Esophagus (tissue), 2 donors: ENCODE measurements around the gene SNX9. TPM values are rescaled to one million over a fixed set of nuclear protein-coding genes. Genes with fewer than 3 reads are reported as not detected.

Experiments used
- H3K27ac ChIP-seq, 2 donors: one replicate each; pipeline ENCODE4 v1.5.1; 2013; ENCODE audit warnings: low read depth in 2 of 2, mild to moderate bottlenecking in 2 of 2, inconsistent platforms in 1 of 2, low read length in 1 of 2, moderate library complexity in 1 of 2
- H3K27me3 ChIP-seq, 2 donors: one replicate each; pipeline ENCODE4 v1.6.1; 2013; ENCODE audit warnings: low read length in 2 of 2, control low read depth in 1 of 2, mild to moderate bottlenecking in 1 of 2; ENCODE audit not compliant: insufficient read depth in 2 of 2, control insufficient read depth in 1 of 2
- H3K36me3 ChIP-seq, 2 donors: one replicate each; pipeline ENCODE4 v1.6.1; 2013; ENCODE audit warnings: low read length in 1 of 2; ENCODE audit not compliant: control insufficient read depth in 2 of 2, insufficient read depth in 2 of 2
- H3K4me1 ChIP-seq, 2 donors: one replicate each; pipeline ENCODE4 v1.6.1; 2013; ENCODE audit warnings: low read length in 1 of 2; ENCODE audit not compliant: control insufficient read depth in 2 of 2, insufficient read depth in 2 of 2
- H3K4me3 ChIP-seq, 2 donors: one replicate each; pipeline ENCODE4 v1.5.1; 2013; ENCODE audit warnings: low read length in 2 of 2, mild to moderate bottlenecking in 2 of 2, low read depth in 1 of 2, moderate library complexity in 1 of 2
- H3K9me3 ChIP-seq, 2 donors: one replicate each; pipeline ENCODE4 v1.6.1; 2013; ENCODE audit warnings: mild to moderate bottlenecking in 2 of 2, low read depth in 1 of 2, low read length in 1 of 2, moderate library complexity in 1 of 2; ENCODE audit not compliant: control insufficient read depth in 2 of 2, insufficient read depth in 1 of 2
- WGBS, 2 donors: extraction: QIAGEN DNeasy Blood & Tissue Kit; methylation state at CpG; one replicate each; pipeline ENCODE4 v1.1.7; 2013; 5-methylcytosine and 5-hydroxymethylcytosine counted together
- polyA plus RNA-seq, 2 donors: library from polyadenylated mRNA; stranded (reverse); fragments of 200-250 nt; gene quantifications; one replicate each; pipeline ENCODE4 v1.2.3, GENCODE V29; 2013
- donor health status: healthy with polysubstance abuse.
- donor health status: Bipolar disorder and iron deficiency.

SNX9 gene
- 10 to 100 TPM; 27.8 to 78.0 TPM for polyA plus RNA-seq

- WGBS, 2 donors = 0 to 1% methylated on average over 58 to 92 of the region's 92 CpGs
- Histone ChIP-seq H3K9me3 (no peaks in the 10 kb centered on the region), H3K27ac (peak within 1 kb of the TSS; percentile 77 to 93), H3K4me3 (peak within 1 kb of the TSS; percentile 80 to 88), H3K4me1 (peaks cover 0 to 4% of the 10 kb centered on the region in 2 donors), H3K36me3 (no peaks in the 10 kb centered on the region), H3K27me3 (no peaks in the 10 kb centered on the region)
Measured at GRCh38 chr6:157823001-157823527, at the start of gene SNX9. SNX9 (plus strand) TSS chr6:157823246; CDS start chr6:157823435, 189 bp downstream.

GRCh38 chr6:157773248-157773773 lies 49.7 kb upstream of the SNX9 start:
- WGBS, 2 donors = 58 to 66% methylated on average over 10 of the region's 10 CpGs
- Histone ChIP-seq H3K9me3 (no peaks in the 10 kb centered on the region), H3K4me1 (no peaks in the 10 kb centered on the region), H3K36me3 (no peaks in the 10 kb centered on the region), H3K27ac (no peak overlapping the region), H3K4me3 (no peak overlapping the region), H3K27me3 (no peaks in the 10 kb centered on the region)

- WGBS, 2 donors = 73 to 75% methylated on average over 17 of the region's 17 CpGs
Measured at GRCh38 chr6:157774153-157775135, 48.6 kb upstream of the SNX9 start.

GRCh38 chr6:157775376-157775775 lies 47.7 kb upstream of the SNX9 start:
- H3K27me3 ChIP-seq = no peaks in the 10 kb centered on the region
- H3K27ac ChIP-seq = no peak overlapping the region
- 71 to 76% methylated on average over 3 of the region's 3 CpGs for WGBS, 2 donors
- no peaks in the 10 kb centered on the region for H3K9me3 ChIP-seq
- no peak overlapping the region for H3K4me3 ChIP-seq
- H3K36me3 ChIP-seq = no peaks in the 10 kb centered on the region
- H3K4me1 ChIP-seq = no peaks in the 10 kb centered on the region

More at GRCh38 chr6:157774153-157775135, 48.6 kb upstream of the SNX9 start:
- H3K27me3 ChIP-seq = no peaks in the 10 kb centered on the region
- H3K4me3 ChIP-seq = no peak overlapping the region
- no peaks in the 10 kb centered on the region for H3K4me1 ChIP-seq
- H3K27ac ChIP-seq = no peak overlapping the region
- no peaks in the 10 kb centered on the region for H3K36me3 ChIP-seq
- H3K9me3 ChIP-seq = no peaks in the 10 kb centered on the region

- Histone ChIP-seq H3K27me3 (no peaks in the 10 kb centered on the region), H3K36me3 (no peaks in the 10 kb centered on the region), H3K4me1 (no peaks in the 10 kb centered on the region), H3K27ac (no peak overlapping the region), H3K4me3 (no peak overlapping the region), H3K9me3 (no peaks in the 10 kb centered on the region)
- WGBS, 2 donors = 95% methylated on average over 4 of the region's 4 CpGs
Measured at GRCh38 chr6:157777344-157777743, 45.7 kb upstream of the SNX9 start.

GRCh38 chr6:157778719-157779118 lies 44.3 kb upstream of the SNX9 start:
- H3K4me1 ChIP-seq = no peaks in the 10 kb centered on the region
- no peaks in the 10 kb centered on the region for H3K27me3 ChIP-seq
- no peak overlapping the region for H3K4me3 ChIP-seq
- H3K9me3 ChIP-seq = no peaks in the 10 kb centered on the region
- no peak overlapping the region for H3K27ac ChIP-seq
- no peaks in the 10 kb centered on the region for H3K36me3 ChIP-seq
- 80 to 87% methylated on average over 4 of the region's 4 CpGs for WGBS, 2 donors

- Histone ChIP-seq H3K4me3 (no peak overlapping the region), H3K36me3 (no peaks in the 10 kb centered on the region), H3K9me3 (no peaks in the 10 kb centered on the region), H3K4me1 (no peaks in the 10 kb centered on the region), H3K27me3 (no peaks in the 10 kb centered on the region), H3K27ac (no peak overlapping the region)
- WGBS, 2 donors = 66 to 68% methylated on average over 9 of the region's 9 CpGs
Measured at GRCh38 chr6:157779705-157780604, 43.1 kb upstream of the SNX9 start.

GRCh38 chr6:157785636-157786035 lies 37.4 kb upstream of the SNX9 start:
- Histone ChIP-seq H3K4me1 (no peaks in the 10 kb centered on the region), H3K4me3 (no peak overlapping the region), H3K27me3 (no peaks in the 10 kb centered on the region), H3K27ac (no peak overlapping the region), H3K9me3 (no peaks in the 10 kb centered on the region), H3K36me3 (no peaks in the 10 kb centered on the region)
- WGBS, 2 donors = 83 to 94% methylated on average over 1 of the region's 1 CpG

- no peaks in the 10 kb centered on the region for H3K27me3 ChIP-seq
- H3K4me1 ChIP-seq = no peaks in the 10 kb centered on the region
- H3K4me3 ChIP-seq = no peak overlapping the region
- no peaks in the 10 kb centered on the region for H3K36me3 ChIP-seq
- H3K9me3 ChIP-seq = no peaks in the 10 kb centered on the region
- H3K27ac ChIP-seq = no peak overlapping the region
- WGBS, 2 donors = 84 to 85% methylated on average over 3 of the region's 3 CpGs
Measured at GRCh38 chr6:157786221-157786620, 36.8 kb upstream of the SNX9 start.
